WTC11 (cell line): Measurements from ENCODE around the gene REG4.

Experiments used
- ATF6 ChIP-seq: sonication (generic); formaldehyde crosslinking; IDR thresholded peaks from 2 replicates; pipeline ENCODE4 v1.8.1; 2023; ENCODE audit warnings: mild to moderate bottlenecking, missing genetic modification reagents
- CTCF ChIP-seq: fragments of 200-600 bp; IDR thresholded peaks from 2 replicates; pipeline ENCODE4 v1.8.0; 2022; ENCODE audit warnings: antibody characterized with exemption
- KAT7 ChIP-seq: sonication (generic); formaldehyde crosslinking; IDR thresholded peaks from 2 replicates; pipeline ENCODE4 v1.8.1; 2023; ENCODE audit warnings: missing genetic modification reagents, mild to moderate bottlenecking, borderline replicate concordance
- MAX ChIP-seq: sonication (generic); formaldehyde crosslinking; IDR thresholded peaks from 2 replicates; pipeline ENCODE4 v1.8.0; 2022; ENCODE audit warnings: mild to moderate bottlenecking, missing genetic modification reagents
- SMAD4 ChIP-seq: sonication (generic); formaldehyde crosslinking; IDR thresholded peaks from 2 replicates; pipeline ENCODE4 v1.8.0; 2022; ENCODE audit warnings: mild to moderate bottlenecking, missing genetic modification reagents
- ZNF423 ChIP-seq: fragments of 250-450 bp; sonication (Bioruptor Pico); IDR thresholded peaks from 2 replicates; pipeline ENCODE4 v2.1.2; 2022; ENCODE audit warnings: mild to moderate bottlenecking, moderate library complexity

GRCh38 chr1:119808972-119809550 lies 2.2 kb downstream of the REG4 start:
- TF ChIP-seq ZNF423 (CRISPR knock-in tag) (no peak), SMAD4 (CRISPR knock-in tag) (no peak), KAT7 (CRISPR knock-in tag) (no peak), ATF6 (no peak), CTCF (peak; percentile 78), MAX (CRISPR knock-in tag) (no peak)
